GM12891 (cell line): ENCODE data around the gene CYTH1.

ENCODE experiments used
- PAX5 ChIP-seq: IDR thresholded peaks from 2 replicates; pipeline ENCODE4 v1.6.1; 2011; ENCODE audit warnings: low read length, moderate library complexity, mild to moderate bottlenecking; ENCODE audit not compliant: insufficient read depth, severe bottlenecking
- POLR2A ChIP-seq: IDR thresholded peaks from 2 replicates; pipeline ENCODE4 v1.6.1; 2011; ENCODE audit warnings: low read depth, low read length, control low read depth
- POLR2AphosphoS5 ChIP-seq: IDR thresholded peaks from 2 replicates; pipeline ENCODE4 v1.6.1; 2011; ENCODE audit warnings: low read depth, low read length, control low read depth
- SPI1 ChIP-seq: IDR thresholded peaks from 2 replicates; pipeline ENCODE4 v1.6.1; 2011; ENCODE audit warnings: low read depth, low read length, control low read depth
- TAF1 ChIP-seq: IDR thresholded peaks from 2 replicates; pipeline ENCODE4 v1.6.1; 2011; ENCODE audit warnings: low read depth, low read length, control low read depth

DNA sequence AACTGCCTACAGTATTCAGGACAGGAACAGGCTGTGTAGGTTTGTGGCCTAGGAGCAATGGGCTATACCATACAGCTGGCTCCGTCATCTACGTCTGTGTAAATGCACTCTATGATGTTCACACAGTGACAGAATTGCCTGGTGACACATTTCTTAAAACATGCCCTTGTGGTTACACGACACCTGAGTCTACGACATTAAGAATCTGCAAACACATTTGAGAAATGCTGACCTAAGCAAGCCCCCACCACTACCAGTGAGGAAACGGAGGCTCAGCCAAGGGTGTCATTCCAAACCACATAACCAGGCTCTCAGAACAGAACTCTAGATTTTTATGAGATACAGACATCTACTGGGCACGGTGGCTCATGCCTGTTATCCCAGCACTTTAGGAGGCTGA, 35.0 kb upstream of the CYTH1 start:
- TF ChIP-seq TAF1: no peak
- TF ChIP-seq POLR2A: no peak
- no peak for TF ChIP-seq POLR2AphosphoS5
- no peak for TF ChIP-seq SPI1
- no peak for TF ChIP-seq PAX5
